CD4-positive, alpha-beta T cell treated with Interleukin-17A for 4 hours (primary cell): Measurements from ENCODE around the gene RAET1E.
"Not testable (repeated sequence)": the region's sequence is repeated elsewhere in the genome, so short reads cannot be mapped to it uniquely, and the experiment has no call there.

Experiments used
- DNase-seq: peaks from one replicate; pipeline ENCODE4 v3.0.0-alpha.2; 2020; ENCODE audit warnings: mixed read lengths

The RAET1E gene

DNA sequence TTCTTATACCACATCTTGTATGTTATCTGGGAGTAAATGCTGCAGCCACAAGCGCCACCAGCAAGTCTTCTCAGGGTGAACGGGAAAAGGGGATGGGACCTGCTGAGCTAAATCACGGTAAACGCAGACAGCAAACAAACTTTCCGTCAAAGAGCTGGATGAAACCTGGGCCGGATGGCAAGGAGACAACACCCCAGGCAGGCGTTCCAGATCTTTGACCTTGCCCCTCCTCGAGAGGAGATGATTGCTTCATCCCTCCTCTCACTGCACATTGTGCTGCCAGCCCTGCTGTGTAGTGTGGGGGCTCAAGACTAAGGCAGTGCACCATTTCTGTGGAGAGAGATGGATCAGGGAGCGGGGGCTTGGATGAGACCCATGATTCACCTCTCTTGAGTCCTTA lies 9.8 kb downstream of the RAET1E start:
- no peak for DNase-seq

GRCh38 chr6:149887343-149887742 lies 10.6 kb downstream of the RAET1E start:
- no peak for DNase-seq

DNA sequence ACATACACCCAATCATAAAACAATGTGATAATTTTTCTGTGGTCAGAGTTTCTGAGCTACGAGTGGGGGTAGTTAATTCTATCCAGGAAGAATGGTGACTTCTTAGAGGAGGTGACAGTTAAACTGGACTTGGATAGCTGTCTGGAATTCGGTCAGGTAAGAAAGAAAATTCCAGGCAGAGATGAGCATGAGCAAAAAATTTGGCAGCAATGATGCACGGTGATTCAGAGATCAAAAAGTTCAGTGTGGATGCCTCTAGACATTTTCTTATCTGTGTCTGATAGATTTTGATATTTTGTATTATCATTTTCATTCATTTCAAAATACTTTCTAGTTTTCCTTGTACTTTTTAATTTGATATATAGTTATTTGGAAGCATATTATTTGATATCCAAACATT lies 12.0 kb downstream of the RAET1E start:
- DNase-seq, result no peak

- no peak for DNase-seq
Observed at GRCh38 chr6:149884617-149885016, 13.3 kb downstream of the RAET1E start.

- no peak for DNase-seq
Observed at GRCh38 chr6:149884215-149884614, 13.7 kb downstream of the RAET1E start.

DNA sequence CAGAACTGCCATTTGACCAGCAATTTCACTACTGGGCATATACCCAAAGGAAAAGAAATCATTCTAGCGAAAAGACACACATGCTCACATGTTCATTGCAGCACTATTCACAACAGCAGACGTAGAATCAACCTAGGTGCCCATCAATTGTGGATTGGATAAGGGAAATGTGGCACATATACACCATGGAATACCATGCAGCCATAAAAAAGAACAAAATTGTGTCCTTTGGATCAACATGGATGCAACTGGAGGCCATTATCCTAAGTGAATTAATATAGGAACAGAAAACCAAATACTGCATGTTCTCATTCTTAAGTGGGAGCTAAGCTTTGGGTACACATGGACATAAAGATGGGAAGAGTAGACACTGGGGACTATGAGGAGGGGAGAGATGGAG lies 16.1 kb downstream of the RAET1E start:
- no peak for DNase-seq

- DNase-seq, result no peak
Observed at GRCh38 chr6:149881066-149881766, 16.7 kb downstream of the RAET1E start.

DNA sequence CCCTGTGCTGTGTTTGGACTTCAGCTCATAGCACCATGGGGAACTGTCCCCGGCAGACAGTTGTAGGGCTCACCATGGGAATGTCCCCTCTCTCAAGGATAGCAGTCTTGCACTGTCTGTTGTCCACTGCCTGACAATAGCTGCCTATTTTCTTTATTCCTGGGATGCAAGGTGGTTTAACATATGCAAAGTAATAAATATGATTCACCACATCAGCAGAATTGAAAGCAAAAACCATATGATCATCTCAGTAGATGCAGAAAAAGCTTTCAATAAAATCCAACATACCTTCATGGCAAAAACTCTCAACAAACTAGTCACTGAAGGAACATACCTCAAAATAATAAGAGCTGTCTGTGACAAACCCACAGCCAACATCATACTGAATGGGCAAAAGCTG lies 20.3 kb downstream of the RAET1E start:
- no peak for DNase-seq

DNA sequence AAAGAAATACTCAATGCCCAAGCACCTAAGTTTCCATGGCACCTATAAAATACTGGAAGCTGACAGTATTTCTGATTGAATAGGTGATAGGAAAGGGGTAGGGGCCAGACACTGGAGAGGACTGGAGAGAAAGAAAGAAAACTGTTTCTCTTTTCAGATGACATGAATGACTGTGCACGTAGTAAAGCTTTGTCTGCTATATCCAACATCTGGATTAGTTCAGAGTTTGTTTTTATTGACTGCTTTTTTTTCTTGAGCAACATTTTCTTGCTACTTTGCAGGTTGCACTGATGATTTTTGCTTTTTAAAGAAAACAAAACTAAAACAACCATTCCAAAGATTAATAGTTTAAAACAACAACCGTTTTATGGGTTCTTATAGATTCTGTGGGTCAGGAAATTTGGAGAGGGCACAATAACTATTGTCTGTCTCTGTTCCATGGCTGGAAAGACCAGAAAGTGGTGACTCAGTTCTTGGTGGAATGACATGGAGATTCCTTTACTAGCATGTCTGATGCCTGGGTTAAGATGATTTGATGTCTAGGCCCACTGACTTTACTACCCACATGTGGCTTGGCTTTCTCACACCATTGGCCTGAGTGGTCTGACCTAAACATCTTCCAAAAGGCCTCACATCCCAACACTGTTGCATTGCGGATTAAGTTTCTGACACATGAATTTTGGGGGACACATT lies 21.5 kb downstream of the RAET1E start:
- no peak for DNase-seq

DNA sequence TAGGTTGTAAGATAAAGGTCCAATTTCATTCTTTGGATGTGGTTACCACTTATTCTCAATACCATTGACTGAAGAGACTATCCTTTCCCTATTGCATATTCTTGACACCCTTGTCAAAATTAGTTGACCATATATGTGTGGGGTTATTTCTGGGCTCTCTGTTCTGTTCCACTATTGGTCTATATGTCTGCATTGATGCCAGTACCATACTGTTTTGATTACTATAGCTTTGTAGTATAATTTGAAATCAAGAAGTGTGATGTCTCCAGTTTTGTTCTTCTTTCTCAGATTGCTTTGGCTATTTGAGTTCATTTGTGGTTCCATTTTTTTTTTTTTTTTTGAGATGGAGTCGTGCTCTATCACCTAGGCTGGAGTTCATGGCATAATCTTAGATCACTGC lies 25.7 kb downstream of the RAET1E start:
- DNase-seq, result no peak

DNA sequence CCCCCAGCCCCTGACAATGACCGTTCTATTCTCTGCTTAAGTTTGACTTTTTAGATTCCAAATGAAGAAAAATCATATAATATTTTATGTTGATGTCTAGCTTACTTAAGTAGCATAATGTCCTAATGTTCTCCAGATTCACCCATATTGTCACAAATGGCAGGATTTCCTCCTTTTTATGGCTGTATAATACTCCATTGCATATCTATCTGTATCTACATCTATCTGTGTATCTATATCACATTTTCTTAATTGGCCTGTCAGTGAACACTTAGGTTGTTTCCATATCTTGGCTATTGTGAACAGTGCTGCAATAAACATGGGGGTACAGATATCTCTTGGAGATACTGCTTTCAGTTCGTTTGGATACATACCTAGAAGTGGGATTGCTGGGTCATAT lies 26.7 kb downstream of the RAET1E start:
- DNase-seq, result no peak

DNA sequence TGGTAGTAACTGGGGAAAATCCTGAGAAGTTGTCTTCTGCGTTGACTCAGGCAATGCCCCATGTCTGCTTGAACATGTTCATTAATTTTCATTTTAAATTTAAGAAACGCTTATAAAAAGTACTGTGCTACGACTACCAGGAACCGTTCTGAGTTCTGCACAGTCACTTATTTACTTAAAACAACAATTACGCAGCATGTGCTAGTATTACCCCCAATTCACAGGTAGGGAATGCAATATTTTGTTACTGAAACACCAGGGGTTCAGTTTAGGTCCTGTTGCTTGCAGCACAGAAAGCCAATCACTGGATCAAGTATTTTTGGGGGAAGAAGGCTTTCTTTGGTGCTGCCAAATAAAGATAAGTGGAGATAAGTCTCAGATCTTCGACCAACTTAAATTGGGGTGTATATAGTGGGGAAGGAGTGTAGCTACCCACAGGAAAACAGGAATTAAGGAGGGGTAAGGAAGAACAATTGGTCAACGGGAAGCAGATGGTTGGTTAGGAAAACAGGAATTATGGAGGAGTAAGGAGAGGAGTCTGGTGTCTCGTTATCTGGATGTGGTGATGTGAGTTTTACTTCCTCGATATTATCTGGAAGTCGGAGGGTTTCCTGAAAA lies 28.5 kb downstream of the RAET1E start:
- DNase-seq, result no peak

GRCh38 chr6:149867876-149868640 lies 29.9 kb downstream of the RAET1E start:
- no peak for DNase-seq

DNA sequence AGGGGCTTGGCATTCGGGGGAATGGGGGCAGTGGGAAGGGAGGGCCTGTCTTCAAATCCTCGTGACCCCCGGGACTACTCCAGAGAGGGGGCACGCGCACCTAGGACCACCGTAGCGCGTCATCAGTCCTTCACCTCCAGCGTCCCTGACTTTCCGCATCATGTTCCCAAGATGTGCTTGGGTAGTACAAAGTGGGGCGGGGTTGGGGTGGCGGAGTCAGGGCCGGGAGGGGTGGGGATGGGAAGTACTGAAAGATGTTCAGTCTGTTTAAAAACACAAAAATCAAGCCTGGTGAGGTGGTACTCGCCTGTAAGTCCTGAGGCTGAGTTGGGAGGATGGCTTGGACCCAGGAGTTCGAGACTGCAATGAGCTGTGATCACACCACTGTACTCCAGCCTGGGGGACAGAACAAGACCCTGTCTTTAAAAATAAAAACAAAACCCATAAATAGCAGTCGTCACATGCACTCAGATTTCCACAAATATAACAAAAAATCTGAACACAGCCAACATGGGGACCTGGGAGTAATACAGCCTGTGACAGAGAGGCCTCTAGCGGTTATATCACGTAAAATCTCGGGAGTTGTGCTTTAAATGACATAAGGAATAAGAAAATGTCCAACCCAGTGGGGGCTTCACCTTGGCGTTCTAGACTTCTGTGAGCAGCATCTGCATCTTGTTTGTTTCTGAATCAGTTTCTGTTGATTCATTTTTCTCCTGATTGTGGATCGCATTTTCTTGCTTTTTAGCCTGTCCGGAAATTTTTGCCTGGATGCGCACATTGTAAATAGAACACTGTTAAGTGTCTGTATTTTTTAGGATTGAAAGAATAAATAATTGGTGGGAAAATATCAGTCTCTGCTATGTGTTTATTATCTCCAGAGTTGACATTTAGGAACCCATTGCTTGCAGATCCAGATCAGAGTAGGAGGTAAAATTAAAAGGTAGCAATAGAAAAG lies 33.1 kb downstream of the RAET1E start:
- DNase-seq, result peak; percentile 45

DNA sequence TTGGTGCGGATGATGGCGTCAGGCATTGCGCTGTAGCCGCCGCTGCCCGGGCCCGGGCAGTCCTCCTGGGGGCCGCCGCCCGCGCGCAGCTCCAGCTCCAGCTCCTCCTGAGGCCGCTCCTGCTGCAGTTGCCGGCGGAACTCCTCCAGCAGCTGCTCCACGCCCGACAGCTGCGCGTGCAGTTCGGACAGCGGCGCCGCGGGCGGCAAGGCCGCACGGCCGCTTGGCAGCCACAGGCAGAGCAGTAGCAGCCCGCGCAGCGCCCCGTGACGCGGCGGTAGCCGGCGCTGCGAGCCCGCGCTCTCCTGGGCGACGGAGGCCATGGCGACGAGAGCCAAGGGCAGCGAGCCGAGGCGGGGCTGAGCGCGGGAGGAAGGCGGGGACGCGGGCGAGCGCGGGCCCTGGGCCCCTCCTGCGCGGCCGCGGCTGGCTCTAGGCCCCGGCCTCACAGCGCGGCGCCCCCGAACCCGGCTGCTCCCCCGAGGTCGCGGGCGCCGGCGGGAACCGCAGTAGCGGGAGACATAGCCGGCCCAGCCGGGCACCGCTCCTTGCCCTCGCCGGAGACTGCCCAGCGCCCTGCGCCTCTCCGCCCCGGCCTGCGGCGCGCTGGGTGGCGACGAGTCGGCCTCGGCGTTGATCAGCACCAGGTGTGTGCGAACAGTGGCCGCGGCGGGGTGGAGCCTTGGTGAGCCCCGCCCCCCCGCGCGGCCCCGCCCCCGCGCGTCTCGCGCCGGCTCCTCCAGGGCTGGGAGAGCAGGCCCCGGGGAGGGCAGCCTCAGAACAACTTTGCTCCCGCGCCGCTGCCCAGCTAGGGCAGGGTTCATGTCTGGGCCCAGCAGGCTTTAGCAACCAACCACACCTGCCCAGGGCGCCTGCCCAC lies 34.0 kb downstream of the RAET1E start, which contains the start of gene LRP11:
Gene LRP11, minus strand, starts transcription at position 662 of the 880 bp plus-strand sequence. Its CDS starts 339 bp downstream, at position 323.
- DNase-seq, result peak; percentile 83

DNA sequence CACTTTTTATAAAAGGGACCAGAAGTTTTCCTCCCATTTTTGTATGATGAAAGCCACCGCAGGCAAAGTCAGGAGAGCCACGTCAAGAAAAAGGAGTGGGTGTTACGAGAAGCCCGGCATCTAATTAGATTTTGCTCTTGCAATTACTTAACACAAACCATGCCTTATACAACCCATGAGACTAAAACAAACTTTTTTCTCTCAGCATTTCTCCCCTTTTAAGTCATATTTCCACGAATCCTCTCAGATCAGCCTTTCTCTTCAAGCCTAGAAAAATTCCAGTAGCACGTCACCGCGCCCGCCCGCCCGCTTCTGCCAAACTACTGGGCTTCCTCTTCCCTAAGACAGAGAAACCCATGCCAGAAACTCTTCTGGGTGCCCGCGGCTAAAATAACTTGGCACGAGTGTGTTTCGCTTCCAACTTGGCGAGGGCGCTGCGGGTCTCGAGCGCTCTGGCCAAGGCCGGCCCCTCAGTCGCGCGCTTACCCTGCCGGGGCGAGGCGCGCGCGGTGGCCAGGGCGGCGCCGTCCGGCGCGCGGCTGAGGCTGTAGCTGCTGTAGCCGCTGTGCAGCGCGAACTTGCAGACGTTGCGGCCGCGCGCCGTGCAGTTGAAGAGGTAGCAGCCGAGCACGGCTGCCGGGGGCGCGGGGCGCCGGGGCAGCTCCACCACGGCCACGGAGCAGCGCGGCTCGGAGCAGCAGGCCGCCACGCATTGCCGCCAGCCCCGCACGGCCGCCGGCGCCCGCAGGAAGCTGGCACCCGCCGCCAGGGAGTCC lies 34.8 kb downstream of the RAET1E start:
- DNase-seq, result peak; percentile 34

DNA sequence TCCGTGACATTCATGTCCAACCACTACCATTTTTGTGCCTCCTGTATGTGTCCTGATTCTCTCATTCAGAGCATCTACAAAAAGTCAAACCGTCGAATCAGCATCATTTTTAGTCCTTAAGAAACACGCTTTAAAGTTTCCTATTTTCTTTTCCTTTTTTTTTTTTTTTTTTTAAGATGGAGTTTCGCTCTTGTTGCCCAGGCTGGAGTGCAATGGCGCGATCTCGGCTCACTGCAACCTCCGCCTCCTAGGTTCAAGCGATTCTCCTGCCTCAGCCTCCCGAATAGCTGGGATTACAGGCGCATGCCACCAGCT lies 35.5 kb downstream of the RAET1E start:
- DNase-seq, result not testable (repeated sequence)

DNA sequence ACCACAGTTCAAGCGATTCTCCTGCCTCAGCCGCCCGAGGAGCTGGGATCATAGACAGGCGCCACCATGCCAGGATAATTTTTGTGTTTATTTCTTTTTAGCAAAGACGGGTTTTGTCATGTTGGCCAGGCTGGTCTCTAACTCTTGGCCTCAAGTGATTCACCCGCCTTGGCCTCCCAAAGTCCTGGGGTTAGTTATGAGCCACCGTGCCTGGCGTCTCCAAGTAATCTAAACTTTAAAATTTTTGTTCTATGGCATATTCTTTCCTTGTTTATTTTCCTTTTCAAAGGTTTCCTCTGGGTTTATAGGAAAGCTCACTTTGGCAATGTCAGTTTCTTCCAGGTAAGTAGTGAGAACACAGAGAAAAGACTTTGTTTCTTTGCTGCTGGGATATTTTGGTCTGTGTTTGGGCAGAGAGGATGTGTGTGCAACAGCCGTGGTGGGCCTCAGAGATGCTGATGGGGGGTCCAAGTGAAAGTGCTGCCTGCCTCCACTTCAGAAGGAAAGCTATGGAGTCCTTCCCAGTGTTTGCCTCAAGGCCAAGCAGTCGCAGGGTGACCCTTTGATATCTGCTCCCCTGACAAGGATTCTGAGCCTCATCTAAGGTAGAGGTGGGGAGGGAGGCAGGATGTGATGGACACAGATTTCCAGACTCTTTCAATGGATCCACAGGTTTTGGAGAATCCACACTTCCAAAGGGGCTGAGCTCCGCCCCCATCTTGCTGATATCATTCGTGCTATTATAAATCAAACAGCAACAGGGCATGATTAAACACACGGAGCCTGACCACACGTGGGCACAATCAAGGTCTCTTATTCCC lies 36.1 kb downstream of the RAET1E start:
- no peak for DNase-seq

DNA sequence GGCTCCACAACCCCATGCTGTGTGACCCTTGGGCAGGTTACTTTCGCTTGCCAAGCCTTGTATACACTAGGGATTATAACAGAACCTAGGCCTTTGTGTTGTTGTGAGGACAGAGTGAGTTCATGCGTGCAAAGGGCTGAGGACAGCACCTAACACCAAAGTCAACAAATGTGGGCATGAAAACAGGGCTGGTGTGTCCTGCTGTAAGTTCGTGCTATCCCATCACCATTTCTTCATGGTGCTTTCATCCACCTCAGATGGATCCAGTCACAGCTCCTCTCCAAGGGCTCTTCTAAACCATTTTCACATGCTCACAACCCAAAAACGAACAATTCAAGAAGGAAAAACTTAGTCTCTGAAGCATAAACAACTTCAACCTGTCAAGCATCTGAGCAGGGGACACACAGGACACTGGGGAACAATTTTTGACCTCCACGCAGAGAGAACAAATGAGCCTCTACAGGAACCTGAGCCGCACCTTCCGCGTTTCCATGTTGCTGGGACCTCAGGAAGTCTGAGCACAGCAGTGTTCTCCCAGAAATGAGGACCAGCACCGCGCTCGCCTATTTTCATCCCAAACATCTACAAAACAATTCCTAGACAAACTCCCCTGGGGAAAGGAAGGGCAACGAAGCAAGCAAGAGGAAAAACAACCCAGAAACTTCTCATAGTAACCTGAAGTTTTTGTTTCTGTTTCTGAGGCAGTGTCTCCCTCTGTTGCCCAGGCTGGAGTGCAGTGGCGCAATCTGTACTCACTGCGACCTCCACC lies 36.9 kb downstream of the RAET1E start:
- no peak for DNase-seq
